ENCODE measurements around the gene C5AR2. TPM values are rescaled to one million over a fixed set of nuclear protein-coding genes. Genes with fewer than 3 reads are reported as not detected.
"Not testable (repeated sequence)": the region's sequence is repeated elsewhere in the genome, so short reads cannot be mapped to it uniquely, and the experiment has no call there.

C5AR2 gene
- total and polyA plus RNA-seq, 4 experiments from 2014 or later, result 0.10 to 2.9 (median 1.1) TPM

GRCh38 chr19:47383890-47384289 lies 51.9 kb downstream of the C5AR2 start:
- H3K4me1 ChIP-seq (ENCODE audit: insufficient read depth, low read length), result peaks cover 13% of the 10 kb centered on the region
- POLR2A ChIA-PET (ENCODE audit: partially characterized antibody), result not testable (repeated sequence)

DNA sequence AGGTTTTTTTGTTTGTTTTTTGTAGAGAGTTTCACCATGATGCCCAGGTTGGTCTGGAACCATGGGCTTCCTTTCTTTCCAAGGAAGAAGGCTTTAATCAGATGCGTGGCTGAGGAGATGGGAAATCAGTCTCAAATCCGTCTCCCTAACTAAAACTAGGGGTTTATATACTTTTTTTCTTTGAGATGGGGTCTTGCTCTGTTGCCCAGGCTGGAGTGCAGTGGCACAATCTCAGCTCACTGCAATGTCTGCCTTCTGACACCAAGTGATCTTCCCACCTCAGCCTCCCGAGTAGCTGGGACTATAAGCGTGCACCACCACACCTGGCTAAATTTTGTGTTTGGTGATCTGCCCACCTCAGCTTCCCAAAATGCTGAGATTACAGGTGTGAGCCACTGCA lies 52.6 kb downstream of the C5AR2 start:
- POLR2A ChIA-PET (ENCODE audit: partially characterized antibody), result not testable (repeated sequence)

More at GRCh38 chr19:47383890-47384289, 51.9 kb downstream of the C5AR2 start:
- peaks cover 21% of the 10 kb centered on the region for H3K36me3 ChIP-seq (ENCODE audit: insufficient read depth, low read length)
- Mint-ChIP-seq H3K4me1 (peaks cover 10 to 25% (median 14%) of the 10 kb centered on the region in 4 donors), H3K36me3 (peaks cover 12 to 24% of the 10 kb centered on the region in 2 donors)
- H3K9me3 ChIP-seq (ENCODE audit: control insufficient read depth in 1 of 2, low read length in 2 of 2); H3K9me3 Mint-ChIP-seq; H3K4me3 ChIP-seq (ENCODE audit: low read length in 2 of 2); H3K27me3 Mint-ChIP-seq; intact Hi-C loops (cut with micrococcal nuclease); DNase-seq; H3K27ac Mint-ChIP-seq; H3K27ac ChIP-seq (ENCODE audit: low read depth, low read length); H3K4me3 Mint-ChIP-seq; H3K27me3 ChIP-seq (ENCODE audit: insufficient read depth, low read length): not testable (repeated sequence)
- CTCF ChIA-PET (ENCODE audit: partially characterized antibody), result interaction anchor here (1.0 kb wide), 1 partner anchor 7 kb away, joined by 3 read pairs; no protein-coding TSS in a partner anchor

GRCh38 chr19:47386582-47386981 lies 54.6 kb downstream of the C5AR2 start:
- H3K9me3 Mint-ChIP-seq; H3K36me3 Mint-ChIP-seq; H3K27me3 ChIP-seq (ENCODE audit: insufficient read depth, low read length); H3K4me3 ChIP-seq (ENCODE audit: low read length in 2 of 2); H3K36me3 ChIP-seq (ENCODE audit: insufficient read depth, low read length); POLR2A ChIA-PET (ENCODE audit: partially characterized antibody); H3K27me3 Mint-ChIP-seq; H3K4me1 ChIP-seq (ENCODE audit: insufficient read depth, low read length); DNase-seq; H3K27ac ChIP-seq (ENCODE audit: low read depth, low read length); H3K9me3 ChIP-seq (ENCODE audit: control insufficient read depth in 1 of 2, low read length in 2 of 2); intact Hi-C loops (cut with micrococcal nuclease); H3K4me3 Mint-ChIP-seq; H3K27ac Mint-ChIP-seq: not testable (repeated sequence)
- CTCF ChIA-PET (ENCODE audit: partially characterized antibody), result interaction anchor here (0.7 kb wide), 1 partner anchor 81 kb away, joined by 3 read pairs; no protein-coding TSS in a partner anchor
- peaks cover 10 to 15% (median 12%) of the 10 kb centered on the region in 4 donors for H3K4me1 Mint-ChIP-seq

More for the DNA sequence above, 52.6 kb downstream of the C5AR2 start:
- Histone ChIP-seq H3K4me1 (ENCODE audit: insufficient read depth, low read length) (peaks cover 13% of the 10 kb centered on the region), H3K36me3 (ENCODE audit: insufficient read depth, low read length) (peaks cover 17% of the 10 kb centered on the region)
- H3K27ac Mint-ChIP-seq; H3K4me3 ChIP-seq (ENCODE audit: low read length in 2 of 2); H3K9me3 Mint-ChIP-seq; H3K27me3 Mint-ChIP-seq; CTCF ChIA-PET (ENCODE audit: partially characterized antibody); H3K4me3 Mint-ChIP-seq; H3K27me3 ChIP-seq (ENCODE audit: insufficient read depth, low read length); DNase-seq; H3K27ac ChIP-seq (ENCODE audit: low read depth, low read length); intact Hi-C loops (cut with micrococcal nuclease); H3K9me3 ChIP-seq (ENCODE audit: control insufficient read depth in 1 of 2, low read length in 2 of 2): not testable (repeated sequence)
- peaks cover 10 to 25% (median 14%) of the 10 kb centered on the region in 4 donors for H3K4me1 Mint-ChIP-seq
- H3K36me3 Mint-ChIP-seq, result peaks cover 8 to 24% of the 10 kb centered on the region in 2 donors

DNA sequence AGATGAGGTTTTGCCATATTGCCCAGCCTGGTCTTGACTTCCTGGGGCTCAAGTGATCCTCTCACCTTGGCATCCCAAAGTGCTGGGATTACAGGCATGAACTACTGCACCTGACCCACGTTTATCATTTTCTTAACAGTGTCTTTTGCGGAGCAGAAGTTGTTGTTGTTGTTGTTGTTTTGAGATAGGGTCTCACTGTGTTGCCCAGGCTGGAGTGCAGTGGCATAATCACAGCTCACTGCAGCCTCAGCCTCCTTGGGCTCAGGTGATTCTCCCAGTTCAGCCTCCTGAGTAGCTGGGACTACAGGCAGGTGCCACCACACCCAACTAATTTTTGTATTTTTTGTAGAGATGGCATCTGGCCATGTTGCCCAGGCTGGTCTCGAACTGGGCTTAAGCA lies 55.6 kb downstream of the C5AR2 start:
- H3K27me3 ChIP-seq (ENCODE audit: insufficient read depth, low read length); H3K27ac ChIP-seq (ENCODE audit: low read depth, low read length); H3K4me3 ChIP-seq (ENCODE audit: low read length in 2 of 2); H3K4me1 Mint-ChIP-seq; H3K4me1 ChIP-seq (ENCODE audit: insufficient read depth, low read length); DNase-seq; H3K36me3 ChIP-seq (ENCODE audit: insufficient read depth, low read length); intact Hi-C loops (cut with micrococcal nuclease); H3K27ac Mint-ChIP-seq; H3K9me3 Mint-ChIP-seq; H3K36me3 Mint-ChIP-seq; H3K9me3 ChIP-seq (ENCODE audit: control insufficient read depth in 1 of 2, low read length in 2 of 2); POLR2A ChIA-PET (ENCODE audit: partially characterized antibody); H3K27me3 Mint-ChIP-seq; H3K4me3 Mint-ChIP-seq: not testable (repeated sequence)
- CTCF ChIA-PET (ENCODE audit: partially characterized antibody), result interaction anchor here (1.8 to 5.3 kb wide), 2 partner anchors 42 to 91 kb away, joined by 3 to 96 read pairs; no protein-coding TSS in a partner anchor

GRCh38 chr19:47388721-47389120 lies 56.7 kb downstream of the C5AR2 start:
- H3K27me3 Mint-ChIP-seq; H3K4me1 Mint-ChIP-seq; H3K9me3 ChIP-seq (ENCODE audit: control insufficient read depth in 1 of 2, low read length in 2 of 2); H3K4me1 ChIP-seq (ENCODE audit: insufficient read depth, low read length); H3K9me3 Mint-ChIP-seq; H3K27ac Mint-ChIP-seq; H3K27ac ChIP-seq (ENCODE audit: low read depth, low read length); H3K4me3 ChIP-seq (ENCODE audit: low read length in 2 of 2); H3K4me3 Mint-ChIP-seq; H3K36me3 Mint-ChIP-seq; POLR2A ChIA-PET (ENCODE audit: partially characterized antibody); H3K27me3 ChIP-seq (ENCODE audit: insufficient read depth, low read length); DNase-seq; H3K36me3 ChIP-seq (ENCODE audit: insufficient read depth, low read length); intact Hi-C loops (cut with micrococcal nuclease): not testable (repeated sequence)
- CTCF ChIA-PET (ENCODE audit: partially characterized antibody), result interaction anchor here (1.8 to 5.3 kb wide), 2 partner anchors 43 to 92 kb away, joined by 3 to 96 read pairs; no protein-coding TSS in a partner anchor

DNA sequence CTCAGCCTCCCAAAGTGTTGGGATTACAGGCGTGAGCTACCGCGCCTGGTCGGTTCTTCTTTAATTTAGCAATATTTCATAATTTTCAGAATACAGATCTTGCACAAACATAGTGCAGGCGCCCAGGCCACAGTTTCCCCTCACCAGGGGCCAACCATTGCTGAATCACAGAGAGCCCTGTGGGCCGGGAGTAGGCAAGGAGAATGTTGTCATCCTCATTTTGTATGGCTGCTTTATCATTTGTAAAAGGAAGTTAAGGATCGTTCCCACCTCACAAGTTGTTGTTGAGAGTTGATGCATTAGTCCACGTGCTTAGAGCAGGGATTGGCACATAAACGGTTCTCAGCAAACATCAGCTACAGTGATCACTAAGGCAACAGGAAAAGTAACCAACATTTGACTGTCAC lies 57.2 kb downstream of the C5AR2 start:
- H3K4me3 Mint-ChIP-seq, result no peak overlapping the region
- H3K4me1 Mint-ChIP-seq, result peaks cover 0 to 5% (median 3%) of the 10 kb centered on the region in 4 donors
- CTCF ChIA-PET (ENCODE audit: partially characterized antibody), result interaction anchor here (1.8 to 5.3 kb wide), 2 partner anchors 44 to 93 kb away, joined by 3 to 96 read pairs; no protein-coding TSS in a partner anchor
- intact Hi-C loops (cut with micrococcal nuclease), result no loop called here
- DNase-seq, result no peak
- no peaks in the 10 kb centered on the region for H3K36me3 Mint-ChIP-seq
- no peak overlapping the region for H3K4me3 ChIP-seq (ENCODE audit: low read length in 2 of 2)
- H3K4me1 ChIP-seq (ENCODE audit: insufficient read depth, low read length), result no peaks in the 10 kb centered on the region
- H3K27ac ChIP-seq (ENCODE audit: low read depth, low read length), result no peak overlapping the region
- POLR2A ChIA-PET (ENCODE audit: partially characterized antibody), result no interaction called here
- H3K27me3 Mint-ChIP-seq, result peaks cover 6 to 7% of the 10 kb centered on the region in 2 donors
- H3K9me3 ChIP-seq (ENCODE audit: control insufficient read depth in 1 of 2, low read length in 2 of 2), result no peaks in the 10 kb centered on the region
- no peaks in the 10 kb centered on the region for H3K36me3 ChIP-seq (ENCODE audit: insufficient read depth, low read length)
- no peaks in the 10 kb centered on the region for H3K9me3 Mint-ChIP-seq
- no peak overlapping the region for H3K27ac Mint-ChIP-seq
- no peaks in the 10 kb centered on the region for H3K27me3 ChIP-seq (ENCODE audit: insufficient read depth, low read length)

- no peak for DNase-seq
- Mint-ChIP-seq H3K4me3 (no peak overlapping the region), H3K9me3 (peaks cover 0 to under 1% (median 0%) of the 10 kb centered on the region in 8 donors), H3K36me3 (no peaks in the 10 kb centered on the region), H3K27ac (no peak overlapping the region), H3K27me3 (peaks cover 7 to 9% of the 10 kb centered on the region in 2 donors), H3K4me1 (peaks cover 0 to 5% (median 3%) of the 10 kb centered on the region in 4 donors)
- no peak overlapping the region for H3K27ac ChIP-seq (ENCODE audit: low read depth, low read length)
- no peaks in the 10 kb centered on the region for H3K27me3 ChIP-seq (ENCODE audit: insufficient read depth, low read length)
- intact Hi-C loops (cut with micrococcal nuclease), result loop anchor here (1.0 to 5.0 kb wide), 2 partner anchors 95 to 109 kb away; no protein-coding TSS in a partner anchor
- H3K4me3 ChIP-seq (ENCODE audit: low read length in 2 of 2), result no peak overlapping the region
- CTCF ChIA-PET (ENCODE audit: partially characterized antibody), result interaction anchor here (0.5 to 5.3 kb wide), 28 partner anchors 8 to 691 kb away, joined by 3 to 96 read pairs (median 5); partner anchors contain the start of gene DHX34
- no peaks in the 10 kb centered on the region for H3K9me3 ChIP-seq (ENCODE audit: control insufficient read depth in 1 of 2, low read length in 2 of 2)
- POLR2A ChIA-PET (ENCODE audit: partially characterized antibody), result interaction anchor here (0.8 to 1.4 kb wide), 4 partner anchors 8 to 116 kb away, joined by 3 to 5 read pairs (median 4); partner anchors contain the start of genes DHX34 and INAFM1
- H3K36me3 ChIP-seq (ENCODE audit: insufficient read depth, low read length), result no peaks in the 10 kb centered on the region
- H3K4me1 ChIP-seq (ENCODE audit: insufficient read depth, low read length), result no peaks in the 10 kb centered on the region
Observed at GRCh38 chr19:47390533-47391488, 58.8 kb downstream of the C5AR2 start.

Measured in CD4-positive, alpha-beta memory T cell (primary cell).